Kidney (tissue), 14 donors: ENCODE measurements around the gene SPRYD3. TPM values are rescaled to one million over a fixed set of nuclear protein-coding genes. Genes with fewer than 3 reads are reported as not detected.
"Not testable (repeated sequence)": the region's sequence is repeated elsewhere in the genome, so short reads cannot be mapped to it uniquely, and the experiment has no call there.

ENCODE experiments used
- DNase-seq, 5 donors: peaks; one replicate each; pipeline ENCODE4 v3.0.0-alpha.2; 2013 to 2020
- FAIRE-seq: peaks from 2 replicates; lab custom pipeline; 2012; peaks lifted over from hg19 to GRCh38; lab: Jason Lieb, UNC
- H3K27ac ChIP-seq, 2 donors: one replicate each; pipeline ENCODE4 v1.7.0; 2013; ENCODE audit warnings: low read depth in 2 of 2, low read length in 2 of 2, inconsistent platforms in 1 of 2
- H3K27me3 ChIP-seq: one replicate; pipeline ENCODE4 v1.7.1; 2013; ENCODE audit warnings: low read length, inconsistent platforms; ENCODE audit not compliant: control insufficient read depth, insufficient read depth
- H3K36me3 ChIP-seq, 3 donors: one replicate each; pipeline versions ENCODE4 v1.7.0 to v1.7.1; 2013; ENCODE audit warnings: low read length in 3 of 3, control low read depth in 1 of 3, inconsistent platforms in 1 of 3; ENCODE audit not compliant: insufficient read depth in 3 of 3, control insufficient read depth in 2 of 3
- H3K4me1 ChIP-seq, 3 donors: one replicate each; pipeline versions ENCODE4 v1.7.0 to v1.7.1; 2013; ENCODE audit warnings: low read length in 3 of 3, inconsistent platforms in 1 of 3, low read depth in 1 of 3; ENCODE audit not compliant: control insufficient read depth in 2 of 3, insufficient read depth in 2 of 3
- H3K4me3 ChIP-seq, 3 donors: one replicate each; pipeline versions ENCODE4 v1.7.0 to v1.8.1; 2013; ENCODE audit warnings: low read length in 3 of 3, control low read depth in 1 of 3, inconsistent platforms in 1 of 3
- H3K9ac ChIP-seq, 3 donors: one replicate each; pipeline versions ENCODE4 v1.7.0 to v1.7.1; 2013; ENCODE audit warnings: low read length in 3 of 3, control low read depth in 1 of 3, inconsistent platforms in 1 of 3
- H3K9me3 ChIP-seq, 3 donors: one replicate each; pipeline versions ENCODE4 v1.7.0 to v1.7.1; 2013; ENCODE audit warnings: low read length in 3 of 3, control low read depth in 1 of 3, inconsistent platforms in 1 of 3; ENCODE audit not compliant: control insufficient read depth in 2 of 3, insufficient read depth in 1 of 3
- CTCF ChIP-seq: IDR thresholded peaks from 3 replicates; pipeline ENCODE4 v1.5.1; 2012; ENCODE audit warnings: mild to moderate bottlenecking, moderate library complexity, borderline replicate concordance; ENCODE audit not compliant: insufficient read depth; ENCODE audit errors: extremely low read depth
- intact Hi-C: fragments of 100-400 bp; cut with DNase I; formaldehyde crosslinking; loops from one replicate; pipeline ENCODE4 v1.11.1; 2022
- polyA plus RNA-seq: library from polyadenylated mRNA; stranded (reverse); fragments of 350-450 nt; fragmentation: Illumina TruSeq; extraction: RNeasy Lipid Tissue Mini Kit (QIAGEN cat#74804); gene quantifications from one replicate; pipeline ENCODE4 v1.2.3, GENCODE V29; 2014; ENCODE audit warnings: low read depth, low replicate concordance; ENCODE audit not compliant: insufficient read depth
- total RNA-seq: library from RNA; stranded (reverse); fragmentation: NEBNext Ultra II Directional; extraction: Animal tissue kit (Norgen Biotek cat#: 25700); gene quantifications from one replicate; pipeline ENCODE4 v1.2.1, GENCODE V29; 2021
- donor health status: control.
- donor health status: control.
- donor health status: control.
- donor health status: control.
- donor health status: control.
- donor health status: DM: yes; HTN: yes; CAD: no.
- donor health status: Normal renal cell carcinoma (clear cell type).

The SPRYD3 gene
- total and polyA plus RNA-seq, 2 donors from 2014 or later, result 40.0 to 72.3 TPM

- Histone ChIP-seq H3K9ac (no peak overlapping the region), H3K4me1 (peaks cover 0 to 7% (median 3%) of the 10 kb centered on the region in 3 donors), H3K27ac (no peak overlapping the region), H3K27me3 (no peaks in the 10 kb centered on the region), H3K36me3 (peaks cover 12 to 55% (median 37%) of the 10 kb centered on the region in 3 donors), H3K9me3 (no peaks in the 10 kb centered on the region), H3K4me3 (no peak overlapping the region)
- TF ChIP-seq CTCF, result no peak
- no peak for DNase-seq
- intact Hi-C loops, result no loop called here
- no peak for FAIRE-seq
These were observed 42.4 kb downstream of the SPRYD3 start for GRCh38 chr12:53036802-53037201.

GRCh38 chr12:53034459-53034858 lies 44.7 kb downstream of the SPRYD3 start:
- no peak for FAIRE-seq
- peaks cover 0 to 7% (median 3%) of the 10 kb centered on the region in 3 donors for H3K4me1 ChIP-seq
- no peaks in the 10 kb centered on the region for H3K9me3 ChIP-seq
- H3K36me3 ChIP-seq, result peaks cover 14 to 60% (median 38%) of the 10 kb centered on the region in 3 donors
- no peaks in the 10 kb centered on the region for H3K27me3 ChIP-seq
- no peak overlapping the region for H3K27ac ChIP-seq
- TF ChIP-seq CTCF, result no peak
- DNase-seq, result no peak
- intact Hi-C loops, result no loop called here
- no peak overlapping the region for H3K9ac ChIP-seq
- H3K4me3 ChIP-seq, result no peak overlapping the region

GRCh38 chr12:53033832-53034231 lies 45.4 kb downstream of the SPRYD3 start:
- H3K4me3 ChIP-seq, DNase-seq, H3K4me1 ChIP-seq, FAIRE-seq, H3K9ac ChIP-seq, H3K27me3 ChIP-seq, H3K9me3 ChIP-seq, intact Hi-C loops, H3K27ac ChIP-seq: not testable (repeated sequence)
- peaks cover 12 to 56% (median 35%) of the 10 kb centered on the region in 3 donors for H3K36me3 ChIP-seq

GRCh38 chr12:53031616-53032015 lies 47.6 kb downstream of the SPRYD3 start:
- no peak for DNase-seq
- Histone ChIP-seq H3K36me3 (peaks cover 14 to 53% (median 29%) of the 10 kb centered on the region in 3 donors), H3K27ac (no peak overlapping the region), H3K9ac (no peak overlapping the region), H3K4me3 (no peak overlapping the region), H3K9me3 (no peaks in the 10 kb centered on the region), H3K4me1 (no peaks in the 10 kb centered on the region), H3K27me3 (no peaks in the 10 kb centered on the region)
- FAIRE-seq, result no peak
- no peak for TF ChIP-seq CTCF
- intact Hi-C loops, result no loop called here

- DNase-seq, H3K9me3 ChIP-seq, H3K9ac ChIP-seq, H3K27ac ChIP-seq, intact Hi-C loops, H3K27me3 ChIP-seq, FAIRE-seq, H3K4me3 ChIP-seq, H3K4me1 ChIP-seq: not testable (repeated sequence)
- peaks cover 14 to 58% (median 29%) of the 10 kb centered on the region in 3 donors for H3K36me3 ChIP-seq
These were observed 52.2 kb downstream of the SPRYD3 start for GRCh38 chr12:53027014-53027413.
